Cardiac fibroblast (primary cell): ENCODE results near the gene SLC25A13.
A peak's percentile ranks its signal among the peaks of the same experiment; 100 is the strongest.

Experiments used
- DNase-seq, 2 donors: peaks; one replicate each; pipeline versions ENCODE4 v3.0.0 to v3.0.0-alpha.2; 2010; ENCODE audit warnings: low read depth in 2 of 2
- H3K4me3 ChIP-seq, 2 donors: replicated peaks in 1 of 2; 1 replicate in 1 of 2; 2 replicates in 1 of 2; pipeline ENCODE4 v1.5.1; 2011; ENCODE audit warnings: low read depth in 2 of 2, low read length in 2 of 2, mild to moderate bottlenecking in 2 of 2, moderate library complexity in 1 of 2
- CTCF ChIP-seq: IDR thresholded peaks from one replicate; pipeline ENCODE4 v1.5.1; 2011; ENCODE audit warnings: low read depth, mild to moderate bottlenecking, low read length, inconsistent platforms

SLC25A13 gene

GRCh38 chr7:96088579-96088978, 233.3 kb downstream of the SLC25A13 start:
- no peak overlapping the region for H3K4me3 ChIP-seq
- DNase-seq: peak; percentile 2 to 64
- TF ChIP-seq CTCF: no peak

DNA sequence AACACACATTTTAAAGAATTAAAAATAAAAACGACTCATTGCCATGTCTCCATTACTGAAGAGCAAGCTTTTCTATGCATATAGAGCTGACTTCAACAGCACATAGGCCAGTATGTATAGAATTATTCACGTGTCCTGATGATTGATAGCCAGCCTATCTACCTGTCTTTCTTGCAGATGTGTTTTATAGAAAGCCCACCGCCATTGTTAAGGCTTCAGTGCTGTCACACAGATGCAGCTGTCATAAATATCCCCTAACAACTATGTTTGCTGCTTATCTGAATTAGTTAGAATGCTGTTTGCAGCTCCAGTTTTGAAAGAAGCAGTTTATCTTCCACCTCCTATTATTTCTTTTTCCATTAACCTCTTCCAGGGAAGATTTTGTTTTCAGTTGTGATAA, 235.9 kb downstream of the SLC25A13 start:
- no peak for DNase-seq
- no peak for TF ChIP-seq CTCF
- H3K4me3 ChIP-seq: no peak overlapping the region

DNA sequence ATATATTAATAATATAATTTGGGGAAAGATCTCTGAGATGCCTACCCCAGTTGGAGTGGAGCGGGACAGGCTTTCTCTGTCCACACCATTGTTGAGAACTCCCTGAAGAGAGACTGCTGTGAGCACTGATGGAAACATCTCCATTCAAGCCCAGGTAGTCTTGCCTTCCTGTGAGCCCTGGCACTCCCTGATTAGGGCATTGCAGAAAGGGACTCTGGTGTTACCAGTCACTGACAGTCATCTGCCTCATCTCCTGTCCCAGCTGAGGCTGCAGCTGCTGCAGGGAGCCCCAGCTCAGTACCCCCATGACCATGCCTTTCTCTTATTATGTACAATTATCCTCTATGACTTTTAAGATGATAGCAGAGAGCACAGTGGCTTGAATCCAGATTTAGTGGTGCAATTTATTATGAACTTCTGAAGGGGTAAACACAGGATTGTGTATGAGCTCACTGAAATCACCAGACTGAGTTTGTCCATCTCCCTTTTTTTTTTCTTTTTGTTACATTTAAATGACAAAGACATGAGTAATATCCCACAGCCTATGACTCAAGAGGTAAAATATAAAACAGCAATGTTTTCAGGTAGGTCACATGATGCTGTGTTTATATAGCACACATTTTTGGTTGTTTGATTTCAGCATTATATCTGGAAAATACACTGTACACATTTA, 236.9 kb downstream of the SLC25A13 start:
- TF ChIP-seq CTCF: no peak
- no peak overlapping the region for H3K4me3 ChIP-seq
- DNase-seq: peak; percentile 1 to 80

- H3K4me3 ChIP-seq: no peak overlapping the region
- TF ChIP-seq CTCF: no peak
- no peak for DNase-seq
These were observed 241.9 kb downstream of the SLC25A13 start for GRCh38 chr7:96080027-96080426.

DNA sequence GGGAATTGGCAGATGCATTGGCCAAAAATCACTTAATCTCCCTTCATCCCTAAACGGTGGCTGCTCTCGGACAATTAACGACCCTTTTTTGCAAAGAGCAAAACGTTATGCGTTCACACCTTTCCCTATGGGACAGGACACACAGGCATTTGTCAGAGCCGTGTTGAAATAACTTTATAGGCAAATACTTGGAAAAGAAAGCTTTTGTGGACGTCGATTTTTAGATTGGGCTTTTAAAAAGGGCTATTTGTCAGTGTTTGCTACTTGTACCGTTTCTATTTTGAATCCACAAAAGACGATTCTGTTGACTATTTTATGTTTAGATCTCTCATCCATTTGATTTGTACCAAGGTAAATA, 245.6 kb downstream of the SLC25A13 start:
- peak overlapping the region in 1 of 2 donors; percentile 53 for H3K4me3 ChIP-seq
- DNase-seq: no peak
- TF ChIP-seq CTCF: no peak

- TF ChIP-seq CTCF: peak; percentile 93
These were observed 246.2 kb downstream of the SLC25A13 start for GRCh38 chr7:96075510-96076349.

More at GRCh38 chr7:96075510-96076349, 246.2 kb downstream of the SLC25A13 start:
- peak; percentile 61 to 67 for DNase-seq
- peak overlapping the region; percentile 42 to 53 for H3K4me3 ChIP-seq
